GM12878 (cell line): ENCODE measurements around the gene HHAT. TPM values are rescaled to one million over a fixed set of nuclear protein-coding genes. Genes with fewer than 3 reads are reported as not detected.

Source experiments
- ATAC-seq: fragments of 200-7000 bp; cut with Tn5 transposase; 3 replicates; pipeline ENCODE4 v1.9.1; 2020; ENCODE audit warnings: mild to moderate bottlenecking, moderate library complexity
- BruUV-seq: library from RNA; stranded (reverse); fragments of 400-500 nt; replicated peaks from 2 replicates; lab custom pipeline; 2021; lab: Mats Ljungman, UMichigan
- CTCF ChIA-PET: fragments of 300-600 bp; sonication (Branson Sonifier 250); formaldehyde crosslinking; extraction: SDS; loops from one replicate; lab custom pipeline; 2021; ENCODE audit warnings: inconsistent platforms; lab: Yijun Ruan, JAX
- POLR2A ChIA-PET: fragments of 350-600 bp; formaldehyde crosslinking; extraction: SDS; loops from one replicate; lab custom pipeline; 2021; ENCODE audit warnings: inconsistent platforms; lab: Charles Lee
- RAD21 ChIA-PET: fragments of 300-600 bp; sonication (Branson Sonifier 250); formaldehyde crosslinking; loops from one replicate; lab custom pipeline; 2023; ENCODE audit warnings: antibody characterized with exemption; ENCODE audit not compliant: unreplicated experiment; lab: Charles Lee
- SMC1A ChIA-PET: fragments of 300-600 bp; sonication (Branson Sonifier 250); formaldehyde crosslinking; loops from one replicate; lab custom pipeline; 2023; ENCODE audit not compliant: unreplicated experiment, uncharacterized antibody; lab: Charles Lee
- DNase-seq: peaks from one replicate; pipeline ENCODE4 v3.0.0-alpha.2; 2011; ENCODE audit warnings: low read depth, low spot score
- FAIRE-seq: peaks from 3 replicates; lab custom pipeline; 2011; peaks lifted over from hg19 to GRCh38; lab: Jason Lieb, UNC
- H2AFZ ChIP-seq: 2 replicates; pipeline ENCODE4 v1.6.0; 2011; ENCODE audit warnings: low read depth, low read length, control low read depth; ENCODE audit not compliant: control insufficient read depth
- H3K27ac ChIP-seq: 2 replicates; pipeline ENCODE4 v1.5.1; 2011; ENCODE audit warnings: control low read depth; ENCODE audit not compliant: control insufficient read depth, insufficient read depth
- H3K27me3 ChIP-seq, 2 experiments: replicated peaks in 1 of 2; 2 replicates each; pipeline versions ENCODE4 v1.6.0 to v1.6.1; 2011; ENCODE audit warnings: low read length in 1 of 2; ENCODE audit not compliant: control insufficient read depth in 2 of 2, insufficient read depth in 2 of 2
- H3K36me3 ChIP-seq, 2 experiments: 2 replicates each; pipeline ENCODE4 v1.5.1; 2011; ENCODE audit warnings: low read length in 1 of 2; ENCODE audit not compliant: control insufficient read depth in 2 of 2, insufficient read depth in 2 of 2
- H3K4me1 ChIP-seq: 2 replicates; pipeline ENCODE4 v1.6.1; 2011; ENCODE audit warnings: mild to moderate bottlenecking, low read length, moderate library complexity, mixed read lengths; ENCODE audit not compliant: control insufficient read depth, insufficient read depth
- H3K4me2 ChIP-seq: 2 replicates; pipeline ENCODE4 v1.6.0; 2011; ENCODE audit warnings: control low read depth; ENCODE audit not compliant: control insufficient read depth, insufficient read depth
- H3K4me3 ChIP-seq: fragments of 200-600 bp; sonication (generic); 2 replicates; pipeline ENCODE4 v1.5.1; 2016
- H3K79me2 ChIP-seq: 2 replicates; pipeline ENCODE4 v1.6.0; 2011; ENCODE audit warnings: low read length; ENCODE audit not compliant: control insufficient read depth, insufficient read depth
- H3K9ac ChIP-seq: 2 replicates; pipeline ENCODE4 v1.8.0; 2011; ENCODE audit warnings: low read length, control low read depth, mixed read lengths; ENCODE audit not compliant: control insufficient read depth, insufficient read depth
- H3K9me3 ChIP-seq: replicated peaks from 3 replicates; pipeline ENCODE4 v1.5.1; 2011; ENCODE audit warnings: mild to moderate bottlenecking, low read length; ENCODE audit not compliant: control insufficient read depth, insufficient read depth
- H4K20me1 ChIP-seq: 2 replicates; pipeline ENCODE4 v1.6.0; 2011; ENCODE audit not compliant: control insufficient read depth, insufficient read depth
- ASH2L ChIP-seq: fragments of 300-600, 200-600 bp; sonication (generic); IDR thresholded peaks from 2 replicates; pipeline ENCODE4 v1.6.1; 2017; ENCODE audit warnings: low read depth, mild to moderate bottlenecking, borderline replicate concordance
- ATF2 ChIP-seq: IDR thresholded peaks from 2 replicates; pipeline ENCODE4 v1.6.1; 2012; ENCODE audit warnings: low read length, inconsistent platforms
- BACH1 ChIP-seq: fragments of 450-650 bp; IDR thresholded peaks from 2 replicates; pipeline ENCODE4 v1.6.1; 2017; ENCODE audit warnings: mild to moderate bottlenecking, borderline replicate concordance
- CREM ChIP-seq: IDR thresholded peaks from 2 replicates; pipeline ENCODE4 v1.6.1; 2014; ENCODE audit warnings: antibody characterized with exemption, low read depth
- FOS ChIP-seq: IDR thresholded peaks from 3 replicates; pipeline ENCODE4 v1.6.1; 2011; ENCODE audit warnings: borderline replicate concordance; ENCODE audit not compliant: insufficient read length; ENCODE audit errors: extremely low read depth
- HDGF ChIP-seq: fragments of 450-650 bp; IDR thresholded peaks from 2 replicates; pipeline ENCODE4 v1.6.1; 2016; ENCODE audit warnings: antibody characterized with exemption
- IKZF1 ChIP-seq: fragments of 450-650 bp; conservative IDR thresholded peaks from 2 replicates; pipeline ENCODE4 v1.6.1; 2017; ENCODE audit warnings: antibody characterized with exemption, mild to moderate bottlenecking
- MTA2 ChIP-seq: fragments of 450-650 bp; IDR thresholded peaks from 2 replicates; pipeline ENCODE4 v1.6.1; 2016; ENCODE audit warnings: low read depth, mild to moderate bottlenecking, moderate library complexity
- PAX8 ChIP-seq: fragments of 450-650 bp; IDR thresholded peaks from 2 replicates; pipeline ENCODE4 v1.6.1; 2017; ENCODE audit warnings: mild to moderate bottlenecking, moderate library complexity
- PBX3 ChIP-seq: IDR thresholded peaks from 2 replicates; pipeline ENCODE4 v1.6.1; 2011; ENCODE audit warnings: mild to moderate bottlenecking, low read depth, low read length, moderate library complexity; ENCODE audit not compliant: insufficient replicate concordance
- RAD21 ChIP-seq: IDR thresholded peaks from 2 replicates; pipeline ENCODE4 v1.6.1; 2011; ENCODE audit warnings: mild to moderate bottlenecking, low read depth, low read length, moderate library complexity; ENCODE audit not compliant: insufficient read depth
- RAD51 ChIP-seq: fragments of 450-650 bp; IDR thresholded peaks from 2 replicates; pipeline ENCODE4 v1.6.1; 2016; ENCODE audit warnings: moderate library complexity, mild to moderate bottlenecking, inconsistent platforms
- SREBF2 ChIP-seq: IDR thresholded peaks from 2 replicates; pipeline ENCODE4 v1.6.1; 2012; ENCODE audit warnings: mild to moderate bottlenecking, low read length
- WRNIP1 ChIP-seq: IDR thresholded peaks from 2 replicates; pipeline ENCODE4 v1.6.1; 2011; ENCODE audit warnings: low read depth, low read length, improper control_type of control experiment, borderline replicate concordance
- ZNF217 ChIP-seq: fragments of 450-650 bp; IDR thresholded peaks from 2 replicates; pipeline ENCODE4 v1.6.1; 2017; ENCODE audit warnings: antibody characterized with exemption, mild to moderate bottlenecking
- ZSCAN29 ChIP-seq: fragments of 450-650 bp; IDR thresholded peaks from 2 replicates; pipeline ENCODE4 v1.6.1; 2017; ENCODE audit warnings: mild to moderate bottlenecking, moderate library complexity
- WGBS: methylation state at CpG from one replicate; pipeline ENCODE4 v1.1.6; 2016; ENCODE audit warnings: low lambda C conversion rate; ENCODE audit not compliant: insufficient replicate concordance, insufficient coverage; ENCODE audit errors: missing lambda C conversion rate; 5-methylcytosine and 5-hydroxymethylcytosine counted together
- in situ Hi-C: fragments of 300-500 bp; cut with MboI; formaldehyde crosslinking; loops from 9 replicates; pipeline ENCODE4 v1.14.3; 2018; ENCODE audit warnings: mixed read lengths
- intact Hi-C: fragments of 100-400 bp; cut with micrococcal nuclease; formaldehyde crosslinking; loops from one replicate; pipeline ENCODE4 v1.14.2; 2022; ENCODE audit not compliant: unreplicated experiment
- polyA plus RNA-seq, 11 experiments: library from polyadenylated mRNA; depleted of rRNA in 4 of 11; unstranded in 6 of 11; stranded (reverse) in 5 of 11; fragments of >200 nt; fragmentation: Nextera tagmentation in 4 of 11; fragmentation: Illumina TruSeq in 1 of 11; extraction: Ambion mirVana in 4 of 11; extraction: Trizol in 1 of 11; gene quantifications; 1 replicate in 1 of 11; 2 replicates in 10 of 11; pipeline versions ENCODE4 v1.2.1 to v1.2.3, GENCODE V29; 2011 to 2016; ENCODE audit warnings: inconsistent platforms in 2 of 11, missing spikeins in 2 of 11, low read depth in 1 of 11
- total RNA-seq, 4 experiments: library from RNA; depleted of rRNA in 3 of 4; stranded (reverse); fragments of >200 nt in 3 of 4; fragmentation: Illumina TruSeq in 1 of 4; extraction: Trizol in 1 of 4; gene quantifications; 2 replicates each; pipeline versions ENCODE4 v1.2.1 to v1.2.3, GENCODE V29; 2013 to 2021

HHAT gene
- total and polyA plus RNA-seq, 10 of the 15 experiments (the other 5 are each of a cell fraction or from before 2014, with no cell fraction given): 1.2 to 37.6 (median 2.6) TPM

GRCh38 chr1:210396541-210396940, 67.8 kb downstream of the HHAT start:
- CTCF ChIA-PET: interaction anchor here (11.3 to 14.5 kb wide), 2 partner anchors 21 to 32 kb away, joined by 290 to 379 read pairs; no protein-coding TSS in a partner anchor

GRCh38 chr1:210397252-210397651, 68.5 kb downstream of the HHAT start:
- 0% methylated on average over 1 of the region's 1 CpG for WGBS
- H3K4me2 ChIP-seq: no peak overlapping the region
- no peak overlapping the region for H3K27ac ChIP-seq
- no peak for FAIRE-seq
- H3K36me3 ChIP-seq: no peaks in the 10 kb centered on the region
- intact Hi-C loops: no loop called here
- no TSS peak for BruUV-seq
- no peak overlapping the region for H2AFZ ChIP-seq
- in situ Hi-C loops: no loop called here
- SMC1A ChIA-PET: interaction anchor here (0.8 to 26.8 kb wide), 7 partner anchors 8 to 89 kb away, joined by 3 to 683 read pairs (median 18); no protein-coding TSS in a partner anchor
- ATAC-seq: no peak
- RAD21 ChIA-PET: interaction anchor here (0.9 to 16.6 kb wide), 7 partner anchors 21 to 66 kb away, joined by 3 to 415 read pairs (median 43); partner anchors contain the start of gene HHAT
- H3K4me1 ChIP-seq: no peaks in the 10 kb centered on the region
- H3K4me3 ChIP-seq: no peak overlapping the region
- H3K27me3 ChIP-seq: no peaks in the 10 kb centered on the region
- no peak for DNase-seq
- H3K9ac ChIP-seq: no peak overlapping the region
- no peaks in the 10 kb centered on the region for H4K20me1 ChIP-seq
- no peaks in the 10 kb centered on the region for H3K79me2 ChIP-seq
- no peaks in the 10 kb centered on the region for H3K9me3 ChIP-seq
- CTCF ChIA-PET: interaction anchor here (11.3 to 14.5 kb wide), 2 partner anchors 21 to 33 kb away, joined by 290 to 379 read pairs; no protein-coding TSS in a partner anchor
- POLR2A ChIA-PET: interaction anchor here (0.6 to 14.7 kb wide), 6 partner anchors 13 to 491 kb away, joined by 3 to 224 read pairs (median 8); partner anchors contain the start of gene HHAT
- no peak for TF ChIP-seq ASH2L
- no peak for TF ChIP-seq PBX3
- TF ChIP-seq RAD51: 0 out of 2 replicates have a peak, but pooled peaks have one; percentile 17
- TF ChIP-seq RAD21: no peak
- no peak for TF ChIP-seq SREBF2
- no peak for TF ChIP-seq ZSCAN29
- no peak for TF ChIP-seq FOS
- TF ChIP-seq BACH1: no peak
- no peak; the same call in 1 of the 2 replicates for TF ChIP-seq IKZF1
- TF ChIP-seq PAX8: no peak
- TF ChIP-seq ATF2: no peak
- no peak for TF ChIP-seq HDGF
- TF ChIP-seq CREM: no peak

More at GRCh38 chr1:210396541-210396940, 67.8 kb downstream of the HHAT start:
- no peak for DNase-seq
- no TSS peak for BruUV-seq
- no peaks in the 10 kb centered on the region for H4K20me1 ChIP-seq
- no peak overlapping the region for H3K9ac ChIP-seq
- no peaks in the 10 kb centered on the region for H3K4me1 ChIP-seq
- WGBS: 93% methylated on average over 1 of the region's 1 CpG
- FAIRE-seq: no peak
- SMC1A ChIA-PET: interaction anchor here (3.9 to 26.8 kb wide), 4 partner anchors 18 to 64 kb away, joined by 18 to 683 read pairs (median 199); no protein-coding TSS in a partner anchor
- H3K9me3 ChIP-seq: no peaks in the 10 kb centered on the region
- TF ChIP-seq MTA2 (no peak), ZNF217 (peak; percentile 76), WRNIP1 (no peak)
- RAD21 ChIA-PET: interaction anchor here (4.2 to 16.6 kb wide), 2 partner anchors 21 to 54 kb away, joined by 43 to 415 read pairs; no protein-coding TSS in a partner anchor
- no peak overlapping the region for H3K27ac ChIP-seq
- H3K36me3 ChIP-seq: no peaks in the 10 kb centered on the region
- H3K4me3 ChIP-seq: no peak overlapping the region
- no peaks in the 10 kb centered on the region for H3K79me2 ChIP-seq
- in situ Hi-C loops (no loop called here), intact Hi-C loops (no loop called here)
- no peaks in the 10 kb centered on the region for H3K27me3 ChIP-seq
- no peak for ATAC-seq
- no peak overlapping the region for H2AFZ ChIP-seq
- POLR2A ChIA-PET: interaction anchor here (3.0 to 14.7 kb wide), 3 partner anchors 19 to 67 kb away, joined by 13 to 224 read pairs (median 15); partner anchors contain the start of gene HHAT
- H3K4me2 ChIP-seq: no peak overlapping the region
